ENCODE measurements around the gene BDNF. TPM values are rescaled to one million over a fixed set of nuclear protein-coding genes. Genes with fewer than 3 reads are reported as not detected.
A peak's percentile ranks its signal among the peaks of the same experiment; 100 is the strongest.

The BDNF gene
- total RNA-seq, 1 experiment from 2014 or later, result 5.4 TPM

- no peaks in the 10 kb centered on the region for H4K20me1 ChIP-seq (ENCODE audit: insufficient read depth)
- H3K27ac ChIP-seq, result no peak overlapping the region
- no peak overlapping the region for H3K4me3 ChIP-seq
- no peaks in the 10 kb centered on the region for H3K79me2 ChIP-seq (ENCODE audit: low read depth)
- 0 out of 2 replicates have a peak, but pooled peaks cover 7% of the 10 kb centered on the region for H3K4me1 ChIP-seq (replicated peaks; ENCODE audit: insufficient read depth)
- H3F3A ChIP-seq (ENCODE audit: insufficient read depth, low read depth), result no peaks in the 10 kb centered on the region
- peak in 1 of 2 experiments; percentile 18 for DNase-seq
- H3K9me3 ChIP-seq (ENCODE audit: insufficient read depth, low read depth), result no peaks in the 10 kb centered on the region
- no peaks in the 10 kb centered on the region; the same call in 1 of the 2 replicates for H3K9me2 ChIP-seq (ENCODE audit: insufficient read depth)
- no peaks in the 10 kb centered on the region for H3K36me3 ChIP-seq (ENCODE audit: low read depth)
- no peak overlapping the region for H3K4me2 ChIP-seq
- no peaks in the 10 kb centered on the region for H3K27me3 ChIP-seq (ENCODE audit: insufficient read depth, low read depth)
- no TSS peak for BruUV-seq (replicated peaks)
- no peak for TF ChIP-seq EZH2 (IDR thresholded peaks at IDR 0.05; ENCODE audit: low read depth)
- TF ChIP-seq, protein P1, sequence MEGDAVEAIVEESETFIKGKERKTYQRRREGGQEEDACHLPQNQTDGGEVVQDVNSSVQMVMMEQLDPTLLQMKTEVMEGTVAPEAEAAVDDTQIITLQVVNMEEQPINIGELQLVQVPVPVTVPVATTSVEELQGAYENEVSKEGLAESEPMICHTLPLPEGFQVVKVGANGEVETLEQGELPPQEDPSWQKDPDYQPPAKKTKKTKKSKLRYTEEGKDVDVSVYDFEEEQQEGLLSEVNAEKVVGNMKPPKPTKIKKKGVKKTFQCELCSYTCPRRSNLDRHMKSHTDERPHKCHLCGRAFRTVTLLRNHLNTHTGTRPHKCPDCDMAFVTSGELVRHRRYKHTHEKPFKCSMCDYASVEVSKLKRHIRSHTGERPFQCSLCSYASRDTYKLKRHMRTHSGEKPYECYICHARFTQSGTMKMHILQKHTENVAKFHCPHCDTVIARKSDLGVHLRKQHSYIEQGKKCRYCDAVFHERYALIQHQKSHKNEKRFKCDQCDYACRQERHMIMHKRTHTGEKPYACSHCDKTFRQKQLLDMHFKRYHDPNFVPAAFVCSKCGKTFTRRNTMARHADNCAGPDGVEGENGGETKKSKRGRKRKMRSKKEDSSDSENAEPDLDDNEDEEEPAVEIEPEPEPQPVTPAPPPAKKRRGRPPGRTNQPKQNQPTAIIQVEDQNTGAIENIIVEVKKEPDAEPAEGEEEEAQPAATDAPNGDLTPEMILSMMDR (conservative IDR thresholded peaks at IDR 0.05), result no peak
- POLR2A ChIA-PET (ENCODE audit: unreplicated experiment), result no interaction called here
- intact Hi-C loops (cut with micrococcal nuclease; ENCODE audit: unreplicated experiment), result no loop called here
- CTCF ChIA-PET, result no interaction called here
- no peak overlapping the region for H2AFZ ChIP-seq
Observed at GRCh38 chr11:27722117-27722952, 22.1 kb upstream of the BDNF start.

DNA sequence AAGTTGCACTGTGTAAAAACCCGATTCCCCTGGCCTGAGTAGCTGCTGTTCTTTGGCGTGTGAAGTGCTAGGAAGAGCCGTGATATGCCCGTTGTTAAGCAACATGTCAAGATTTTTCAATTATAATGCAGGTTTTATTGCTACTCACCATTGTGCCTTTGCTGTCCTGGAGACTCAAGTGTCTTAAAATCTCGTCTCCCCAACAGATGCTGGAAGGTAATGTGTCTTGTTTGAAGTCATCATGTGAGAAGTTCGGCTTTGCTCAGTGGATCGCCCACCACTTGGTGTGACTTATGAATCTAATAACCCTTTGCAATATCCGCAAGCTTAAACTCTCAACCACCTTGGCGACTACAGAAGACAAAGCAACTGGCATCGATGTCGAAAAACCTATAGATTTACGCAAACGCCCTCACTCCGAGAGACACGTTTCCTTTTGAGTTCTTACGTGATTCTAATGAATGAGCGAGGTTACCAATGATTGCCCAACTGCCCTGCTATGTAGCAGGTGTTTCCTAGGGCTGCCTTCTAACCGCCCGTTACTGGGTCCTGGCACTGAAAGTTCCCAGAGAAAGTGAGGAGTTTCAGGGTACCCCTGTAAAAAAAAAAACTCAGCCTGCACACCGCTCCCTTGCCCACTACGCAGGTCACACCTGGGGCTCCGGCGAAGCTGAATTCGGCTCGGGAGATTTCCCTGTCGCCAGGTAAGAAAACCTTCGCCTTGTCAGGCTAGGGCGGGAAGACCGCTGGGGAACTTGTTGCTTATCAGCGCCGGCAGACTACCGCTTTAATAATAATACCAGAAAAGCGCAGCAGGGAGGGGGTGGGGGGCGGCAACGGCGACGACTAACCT, 21.2 kb upstream of the BDNF start:
- H3K4me2 ChIP-seq, result no peak overlapping the region
- BruUV-seq (replicated peaks), result no TSS peak
- intact Hi-C loops (cut with micrococcal nuclease; ENCODE audit: unreplicated experiment), result no loop called here
- H3K27ac ChIP-seq, result no peak overlapping the region
- H2AFZ ChIP-seq, result no peak overlapping the region
- no peaks in the 10 kb centered on the region for H3K36me3 ChIP-seq (ENCODE audit: low read depth)
- H3K4me3 ChIP-seq, result no peak overlapping the region
- H3K9me2 ChIP-seq (ENCODE audit: insufficient read depth), result no peaks in the 10 kb centered on the region; the same call in 1 of the 2 replicates
- H3K79me2 ChIP-seq (ENCODE audit: low read depth), result no peaks in the 10 kb centered on the region
- no peak for DNase-seq
- TF ChIP-seq, protein P1 (conservative IDR thresholded peaks at IDR 0.05), result no peak
- no peaks in the 10 kb centered on the region for H4K20me1 ChIP-seq (ENCODE audit: insufficient read depth)
- H3K4me1 ChIP-seq (replicated peaks; ENCODE audit: insufficient read depth), result 0 out of 2 replicates have a peak, but pooled peaks cover 7% of the 10 kb centered on the region
- H3F3A ChIP-seq (ENCODE audit: insufficient read depth, low read depth), result no peaks in the 10 kb centered on the region
- ChIA-PET CTCF (no interaction called here), POLR2A (ENCODE audit: unreplicated experiment) (no interaction called here)
- no peaks in the 10 kb centered on the region for H3K27me3 ChIP-seq (ENCODE audit: insufficient read depth, low read depth)
- no peaks in the 10 kb centered on the region for H3K9me3 ChIP-seq (ENCODE audit: insufficient read depth, low read depth)

- H3K4me2 ChIP-seq, result no peak overlapping the region
- intact Hi-C loops (cut with micrococcal nuclease; ENCODE audit: unreplicated experiment), result no loop called here
Observed at GRCh38 chr11:27720277-27720830, 20.1 kb upstream of the BDNF start.

More at GRCh38 chr11:27720277-27720830, 20.1 kb upstream of the BDNF start:
- Histone ChIP-seq H3K4me3 (no peak overlapping the region), H3K79me2 (ENCODE audit: low read depth) (no peaks in the 10 kb centered on the region), H3K36me3 (ENCODE audit: low read depth) (no peaks in the 10 kb centered on the region), H3F3A (ENCODE audit: insufficient read depth, low read depth) (no peaks in the 10 kb centered on the region), H3K9me3 (ENCODE audit: insufficient read depth, low read depth) (no peaks in the 10 kb centered on the region), H3K27me3 (ENCODE audit: insufficient read depth, low read depth) (no peaks in the 10 kb centered on the region), H4K20me1 (ENCODE audit: insufficient read depth) (no peaks in the 10 kb centered on the region), H3K4me1 (replicated peaks; ENCODE audit: insufficient read depth) (0 out of 2 replicates have a peak, but pooled peaks cover 7% of the 10 kb centered on the region), H3K9me2 (ENCODE audit: insufficient read depth) (no peaks in the 10 kb centered on the region), H2AFZ (no peak overlapping the region), H3K27ac (no peak overlapping the region)
- ChIA-PET CTCF (interaction anchor here (0.6 kb wide), 1 partner anchor 988 kb away, joined by 3 read pairs; no protein-coding TSS in a partner anchor), POLR2A (ENCODE audit: unreplicated experiment) (no interaction called here)
- peak in 1 of 2 experiments; percentile 28 for DNase-seq
- no TSS peak for BruUV-seq (replicated peaks)
- TF ChIP-seq EZH2 (IDR thresholded peaks at IDR 0.05; ENCODE audit: low read depth), result no peak
- TF ChIP-seq, protein P1 (conservative IDR thresholded peaks at IDR 0.05), result no peak

Measured in PC-9 (cell line).